HEK293T (cell line): ENCODE data around the gene CTBP1.

ENCODE experiments used
- BHLHE40 ChIP-seq: fragments of 450-650 bp; IDR thresholded peaks from 2 replicates; pipeline ENCODE4 v1.6.1; 2016; ENCODE audit warnings: mild to moderate bottlenecking, moderate library complexity, borderline replicate concordance
- CTBP1 ChIP-seq: fragments of 450-650 bp; IDR thresholded peaks from 2 replicates; pipeline ENCODE4 v1.6.1; 2016; ENCODE audit warnings: borderline replicate concordance
- ELF4 ChIP-seq: fragments of 450-650 bp; IDR thresholded peaks from 2 replicates; pipeline ENCODE4 v1.6.1; 2017; ENCODE audit warnings: antibody characterized with exemption
- FOXK2 ChIP-seq: fragments of 450-650 bp; IDR thresholded peaks from 2 replicates; pipeline ENCODE4 v1.6.1; 2016; ENCODE audit warnings: mild to moderate bottlenecking
- FOXM1 ChIP-seq: fragments of 450-650 bp; IDR thresholded peaks from 2 replicates; pipeline ENCODE4 v1.6.1; 2017; ENCODE audit warnings: mild to moderate bottlenecking, borderline replicate concordance
- HDGF ChIP-seq: fragments of 450-650 bp; IDR thresholded peaks from 2 replicates; pipeline ENCODE4 v1.6.1; 2017; ENCODE audit warnings: antibody characterized with exemption, borderline replicate concordance
- LEF1 ChIP-seq: fragments of 450-650 bp; IDR thresholded peaks from 2 replicates; pipeline ENCODE4 v1.6.1; 2017; ENCODE audit warnings: mild to moderate bottlenecking, borderline replicate concordance
- PKNOX1 ChIP-seq: fragments of 450-650 bp; IDR thresholded peaks from 2 replicates; pipeline ENCODE4 v1.6.1; 2016
- SP1 ChIP-seq: fragments of 450-650 bp; IDR thresholded peaks from 2 replicates; pipeline ENCODE4 v1.6.1; 2017
- SUZ12 ChIP-seq: fragments of 450-650 bp; IDR thresholded peaks from 2 replicates; pipeline ENCODE4 v1.6.1; 2016; ENCODE audit warnings: mild to moderate bottlenecking
- TARDBP ChIP-seq: fragments of 450-650 bp; IDR thresholded peaks from 2 replicates; pipeline ENCODE4 v1.6.1; 2016
- ZNF384 ChIP-seq: fragments of 450-650 bp; IDR thresholded peaks from 2 replicates; pipeline ENCODE4 v1.6.1; 2016

- TF ChIP-seq SP1 (no peak), HDGF (no peak), ELF4 (no peak), PKNOX1 (no peak), SUZ12 (no peak), FOXK2 (no peak), BHLHE40 (no peak), CTBP1 (no peak), TARDBP (no peak), ZNF384 (no peak), LEF1 (no peak), FOXM1 (no peak)
Observed at GRCh38 chr4:1297456-1298325, 48.8 kb upstream of the CTBP1 start.
